MM.1S (cell line): ENCODE data around the gene BUB3.

Experiments
- DNase-seq: peaks from one replicate; pipeline ENCODE4 v3.0.0-alpha.2; 2015
- H2AFZ ChIP-seq: fragments of 300-600 bp; sonication (generic); 2 replicates; pipeline ENCODE4 v1.6.0; 2016; ENCODE audit warnings: antibody characterized with exemption, low read length
- H3F3A ChIP-seq: fragments of 300-600 bp; sonication (generic); 2 replicates; pipeline ENCODE4 v1.6.1; 2016; ENCODE audit warnings: mild to moderate bottlenecking, antibody characterized with exemption, low read length, moderate library complexity, mixed read lengths; ENCODE audit not compliant: insufficient read depth
- H3K27ac ChIP-seq: fragments of 300-600 bp; sonication (generic); 2 replicates; pipeline ENCODE4 v1.5.1; 2016; ENCODE audit warnings: mild to moderate bottlenecking, low read length
- H3K27me3 ChIP-seq: fragments of 300-600 bp; sonication (generic); replicated peaks from 2 replicates; pipeline ENCODE4 v1.6.0; 2016; ENCODE audit warnings: low read length; ENCODE audit not compliant: insufficient read depth
- H3K36me3 ChIP-seq: fragments of 300-600 bp; sonication (generic); replicated peaks from 2 replicates; pipeline ENCODE4 v1.6.1; 2016; ENCODE audit warnings: mild to moderate bottlenecking, low read length, mixed read lengths; ENCODE audit not compliant: insufficient read depth
- H3K4me1 ChIP-seq: fragments of 300-600 bp; sonication (generic); 2 replicates; pipeline ENCODE4 v1.6.1; 2016; ENCODE audit warnings: low read length, mixed read lengths
- H3K4me2 ChIP-seq: fragments of 300-600 bp; sonication (generic); 2 replicates; pipeline ENCODE4 v1.6.0; 2016; ENCODE audit warnings: low read depth, low read length
- H3K4me3 ChIP-seq: fragments of 300-600 bp; sonication (generic); 2 replicates; pipeline ENCODE4 v1.5.1; 2016; ENCODE audit warnings: low read length, mixed read lengths
- H3K79me2 ChIP-seq: fragments of 300-600 bp; sonication (generic); 2 replicates; pipeline ENCODE4 v1.6.1; 2016; ENCODE audit warnings: mixed run types, low read length, mixed read lengths
- H3K9ac ChIP-seq: fragments of 300-600 bp; sonication (generic); 2 replicates; pipeline ENCODE4 v1.6.1; 2016; ENCODE audit warnings: low read length, mixed read lengths
- H3K9me2 ChIP-seq: fragments of 300-600 bp; sonication (generic); replicated peaks from 2 replicates; pipeline ENCODE4 v1.6.1; 2016; ENCODE audit warnings: mild to moderate bottlenecking, low read length, mixed read lengths; ENCODE audit not compliant: insufficient read depth
- H3K9me3 ChIP-seq: fragments of 300-600 bp; sonication (generic); replicated peaks from 2 replicates; pipeline ENCODE4 v1.6.1; 2016; ENCODE audit warnings: mild to moderate bottlenecking, low read length, mixed read lengths; ENCODE audit not compliant: insufficient read depth
- H4K20me1 ChIP-seq: fragments of 300-600 bp; sonication (generic); 2 replicates; pipeline ENCODE4 v1.6.1; 2016; ENCODE audit warnings: mild to moderate bottlenecking, low read length, moderate library complexity, mixed read lengths; ENCODE audit not compliant: insufficient read depth
- EZH2 ChIP-seq: fragments of 300-600 bp; sonication (generic); optimal IDR thresholded peaks from 2 replicates; pipeline ENCODE3; 2017; ENCODE audit warnings: low read depth, mild to moderate bottlenecking, antibody characterized with exemption, low read length, mixed read lengths
- EZH2phosphoT487 ChIP-seq: fragments of 300-600 bp; sonication (generic); IDR thresholded peaks from 2 replicates; pipeline ENCODE4 v1.6.1; 2018; ENCODE audit warnings: antibody characterized with exemption, low read length
- TF ChIP-seq, protein P1 (sequence below): fragments of 300-600 bp; sonication (generic); IDR thresholded peaks from 2 replicates; pipeline ENCODE4 v1.5.1; 2016; ENCODE audit warnings: antibody characterized with exemption, low read length, mixed read lengths

Gene BUB3

DNA sequence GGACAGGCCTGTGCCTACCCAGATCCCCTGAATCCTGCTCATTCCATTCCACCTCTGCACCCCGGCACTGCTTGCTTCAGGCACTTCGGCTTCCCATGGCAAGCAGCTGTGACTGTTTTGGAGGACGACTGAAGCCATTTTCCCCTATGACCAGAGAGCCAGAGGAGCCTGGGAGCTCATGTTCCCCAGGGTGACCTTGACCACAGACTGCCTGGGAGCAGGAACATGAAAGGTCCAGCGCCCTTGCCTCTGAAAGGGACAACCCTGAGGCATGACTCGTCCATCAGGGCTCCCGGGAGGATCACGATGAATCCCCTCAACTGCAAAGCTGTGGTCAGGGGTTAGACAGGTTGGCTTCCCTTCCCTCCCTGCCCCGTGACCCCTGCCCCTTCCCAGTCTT is 35.1 kb upstream of the BUB3 start:
- no peaks in the 10 kb centered on the region for H4K20me1 ChIP-seq
- TF ChIP-seq EZH2: no peak
- no peak for TF ChIP-seq EZH2phosphoT487
- no peak overlapping the region for H2AFZ ChIP-seq
- no peaks in the 10 kb centered on the region for H3K9me2 ChIP-seq
- no peak overlapping the region for H3K9ac ChIP-seq
- H3K36me3 ChIP-seq: no peaks in the 10 kb centered on the region
- DNase-seq: no peak
- H3K9me3 ChIP-seq: no peaks in the 10 kb centered on the region
- no peaks in the 10 kb centered on the region for H3K4me1 ChIP-seq
- H3F3A ChIP-seq: no peaks in the 10 kb centered on the region
- no peak overlapping the region for H3K27ac ChIP-seq
- no peak overlapping the region for H3K4me3 ChIP-seq
- H3K79me2 ChIP-seq: no peaks in the 10 kb centered on the region
- H3K4me2 ChIP-seq: no peak overlapping the region
- H3K27me3 ChIP-seq: no peaks in the 10 kb centered on the region

DNA sequence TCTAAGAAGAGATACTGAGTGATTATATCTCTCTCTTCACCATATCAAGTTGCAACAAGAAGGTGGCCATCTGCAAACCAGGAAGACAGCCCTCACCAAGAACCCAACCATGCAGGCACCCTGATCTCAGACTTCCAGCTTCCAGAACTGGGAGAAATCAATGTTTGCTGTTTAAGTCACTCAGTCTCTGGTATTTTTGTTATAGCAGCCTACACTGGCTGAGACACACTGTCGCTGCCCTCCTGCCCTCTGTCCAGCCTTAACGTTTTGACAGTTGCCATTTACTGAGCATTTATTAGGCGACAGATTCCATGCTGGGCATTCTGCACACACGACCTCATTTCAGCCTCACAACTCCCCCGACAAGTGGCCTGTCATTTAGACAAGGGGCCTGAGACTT is 28.0 kb upstream of the BUB3 start:
- no peaks in the 10 kb centered on the region for H4K20me1 ChIP-seq
- no peak overlapping the region for H3K4me3 ChIP-seq
- H3K36me3 ChIP-seq: no peaks in the 10 kb centered on the region
- no peaks in the 10 kb centered on the region for H3K4me1 ChIP-seq
- no peak overlapping the region for H3K27ac ChIP-seq
- no peaks in the 10 kb centered on the region for H3F3A ChIP-seq
- no peak overlapping the region for H3K9ac ChIP-seq
- no peak for TF ChIP-seq EZH2
- H3K9me3 ChIP-seq: no peaks in the 10 kb centered on the region
- no peak overlapping the region for H3K4me2 ChIP-seq
- DNase-seq: no peak
- H2AFZ ChIP-seq: no peak overlapping the region
- no peaks in the 10 kb centered on the region for H3K79me2 ChIP-seq
- no peaks in the 10 kb centered on the region for H3K9me2 ChIP-seq
- H3K27me3 ChIP-seq: no peaks in the 10 kb centered on the region

DNA sequence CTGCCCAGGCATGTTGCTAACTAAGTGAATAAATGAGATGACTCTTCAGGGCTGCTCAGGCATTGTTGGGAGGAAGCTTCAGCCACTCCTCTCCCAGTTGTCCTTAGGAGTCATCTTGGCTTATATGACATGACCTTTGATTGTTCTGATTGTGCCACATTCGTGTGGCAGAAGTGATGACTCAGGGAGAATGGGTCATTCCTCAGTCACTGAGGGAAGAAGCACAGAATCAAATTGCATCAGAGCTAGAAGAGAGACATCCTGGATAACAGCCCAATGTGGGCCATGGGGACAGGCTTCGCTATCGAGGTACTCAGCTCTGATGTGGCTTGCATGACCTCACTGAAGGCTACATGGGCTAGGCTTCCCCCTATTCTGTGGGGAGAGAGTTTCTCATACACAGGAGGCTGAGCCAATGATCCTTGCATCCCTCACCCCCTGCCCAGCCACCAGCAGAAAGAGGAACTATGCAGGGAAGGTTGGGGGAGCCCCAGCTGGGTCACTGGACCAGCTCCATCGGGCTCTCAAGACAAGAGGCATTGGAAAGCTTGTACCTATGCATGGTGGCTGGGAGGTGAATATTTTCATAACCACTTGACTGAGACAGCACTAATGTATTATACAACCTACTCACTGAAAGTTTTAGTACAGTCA is 24.5 kb upstream of the BUB3 start:
- H3F3A ChIP-seq: no peaks in the 10 kb centered on the region
- H3K79me2 ChIP-seq: no peaks in the 10 kb centered on the region
- no peak overlapping the region for H3K9ac ChIP-seq
- H3K27ac ChIP-seq: no peak overlapping the region
- no peaks in the 10 kb centered on the region for H3K9me2 ChIP-seq
- no peaks in the 10 kb centered on the region for H4K20me1 ChIP-seq
- TF ChIP-seq, protein P1, sequence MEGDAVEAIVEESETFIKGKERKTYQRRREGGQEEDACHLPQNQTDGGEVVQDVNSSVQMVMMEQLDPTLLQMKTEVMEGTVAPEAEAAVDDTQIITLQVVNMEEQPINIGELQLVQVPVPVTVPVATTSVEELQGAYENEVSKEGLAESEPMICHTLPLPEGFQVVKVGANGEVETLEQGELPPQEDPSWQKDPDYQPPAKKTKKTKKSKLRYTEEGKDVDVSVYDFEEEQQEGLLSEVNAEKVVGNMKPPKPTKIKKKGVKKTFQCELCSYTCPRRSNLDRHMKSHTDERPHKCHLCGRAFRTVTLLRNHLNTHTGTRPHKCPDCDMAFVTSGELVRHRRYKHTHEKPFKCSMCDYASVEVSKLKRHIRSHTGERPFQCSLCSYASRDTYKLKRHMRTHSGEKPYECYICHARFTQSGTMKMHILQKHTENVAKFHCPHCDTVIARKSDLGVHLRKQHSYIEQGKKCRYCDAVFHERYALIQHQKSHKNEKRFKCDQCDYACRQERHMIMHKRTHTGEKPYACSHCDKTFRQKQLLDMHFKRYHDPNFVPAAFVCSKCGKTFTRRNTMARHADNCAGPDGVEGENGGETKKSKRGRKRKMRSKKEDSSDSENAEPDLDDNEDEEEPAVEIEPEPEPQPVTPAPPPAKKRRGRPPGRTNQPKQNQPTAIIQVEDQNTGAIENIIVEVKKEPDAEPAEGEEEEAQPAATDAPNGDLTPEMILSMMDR: no peak
- TF ChIP-seq EZH2 (no peak), EZH2phosphoT487 (no peak)
- no peak for DNase-seq
- no peaks in the 10 kb centered on the region for H3K4me1 ChIP-seq
- H3K4me2 ChIP-seq: no peak overlapping the region
- H2AFZ ChIP-seq: no peak overlapping the region
- no peak overlapping the region for H3K4me3 ChIP-seq
- H3K36me3 ChIP-seq: no peaks in the 10 kb centered on the region
- H3K9me3 ChIP-seq: no peaks in the 10 kb centered on the region
- H3K27me3 ChIP-seq: no peaks in the 10 kb centered on the region; the same call in 1 of the 2 replicates

DNA sequence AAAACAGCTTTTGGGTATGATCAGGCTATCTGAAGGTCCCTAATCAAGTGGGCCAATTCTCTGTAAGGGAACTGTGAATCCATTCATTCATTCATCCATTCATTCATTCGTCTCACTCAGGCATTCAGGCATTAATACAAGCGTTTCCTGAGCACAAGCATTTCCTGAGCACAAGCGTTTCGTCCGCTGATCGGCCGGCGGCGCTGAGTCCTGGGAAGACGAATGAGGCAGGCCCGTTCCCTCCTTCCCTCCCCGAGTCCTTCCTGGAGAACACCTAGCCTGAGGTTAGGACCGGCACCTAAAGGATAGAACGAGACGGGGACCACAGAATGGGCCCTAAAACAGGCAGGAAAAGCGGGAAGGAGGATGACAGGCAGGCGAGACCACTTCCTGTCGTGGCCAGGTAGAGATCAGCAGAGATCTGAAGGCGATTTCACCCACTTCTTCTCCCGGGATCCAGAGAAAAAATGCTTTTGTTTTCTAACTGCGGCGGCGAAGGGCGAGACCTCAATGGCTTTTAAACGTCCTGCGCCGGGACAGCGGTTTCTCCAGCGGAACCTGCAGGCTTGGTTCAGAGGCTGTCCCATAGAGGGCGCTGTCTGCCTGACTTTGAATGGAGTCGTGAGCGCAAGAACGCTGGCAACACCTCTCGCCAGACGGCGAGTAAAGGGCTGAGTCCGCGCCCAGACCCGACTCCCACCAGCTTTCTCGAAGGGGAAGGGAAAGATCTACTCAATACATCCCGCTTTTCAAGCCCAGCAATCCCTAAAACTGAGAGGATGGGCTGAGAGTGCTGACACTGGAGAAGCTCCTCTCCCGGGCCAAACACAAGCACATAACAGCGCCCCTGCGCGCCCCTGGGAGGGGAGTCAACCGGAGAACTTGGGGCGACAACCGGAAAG is 21.4 kb upstream of the BUB3 start:
- no peaks in the 10 kb centered on the region for H4K20me1 ChIP-seq
- no peaks in the 10 kb centered on the region for H3F3A ChIP-seq
- H3K27ac ChIP-seq: no peak overlapping the region
- H3K9me3 ChIP-seq: no peaks in the 10 kb centered on the region
- H3K79me2 ChIP-seq: no peaks in the 10 kb centered on the region
- peak; percentile 81 for DNase-seq
- H3K9ac ChIP-seq: no peak overlapping the region
- TF ChIP-seq EZH2 (no peak), EZH2phosphoT487 (no peak)
- TF ChIP-seq, protein P1: peak; percentile 90
- H3K27me3 ChIP-seq: no peaks in the 10 kb centered on the region; the same call in 1 of the 2 replicates
- peak overlapping the region; percentile 47 for H2AFZ ChIP-seq
- no peaks in the 10 kb centered on the region for H3K9me2 ChIP-seq
- peak overlapping the region; percentile 75 for H3K4me2 ChIP-seq
- no peaks in the 10 kb centered on the region for H3K36me3 ChIP-seq
- no peaks in the 10 kb centered on the region for H3K4me1 ChIP-seq
- H3K4me3 ChIP-seq: peak overlapping the region; percentile 13
